Panc1 (cell line): ENCODE measurements around the gene AKAP13. TPM values are rescaled to one million over a fixed set of nuclear protein-coding genes. Genes with fewer than 3 reads are reported as not detected.

Experiments used
- ATAC-seq: fragments of 200-7000 bp; cut with Tn5 transposase; 2 replicates; pipeline ENCODE4 v1.9.1; 2020; ENCODE audit warnings: mild to moderate bottlenecking, moderate library complexity
- BruUV-seq: library from RNA; stranded (reverse); fragments of 400-500 nt; replicated peaks from 2 replicates; lab custom pipeline; 2021; lab: Mats Ljungman, UMichigan
- CTCF ChIA-PET: fragments of 300-600 bp; sonication (Branson Sonifier 250); formaldehyde crosslinking; loops from one replicate; lab custom pipeline; 2022; ENCODE audit warnings: antibody characterized with exemption; lab: Charles Lee
- POLR2A ChIA-PET: fragments of 300-600 bp; sonication (Branson Sonifier 250); formaldehyde crosslinking; loops from one replicate; lab custom pipeline; 2022; ENCODE audit warnings: antibody characterized with exemption; lab: Charles Lee
- DNase-seq: peaks from one replicate; pipeline ENCODE4 v3.0.0-alpha.2; 2010; ENCODE audit warnings: low read depth, low spot score
- H3K27ac ChIP-seq: 2 replicates; pipeline ENCODE4 v1.5.1; 2011; ENCODE audit warnings: mild to moderate bottlenecking, low read length, inconsistent platforms
- H3K27me3 ChIP-seq: fragments of 200-500 bp; sonication (Bioruptor generic); 2 replicates; pipeline ENCODE4 v1.6.0; 2014; ENCODE audit warnings: low read length, inconsistent platforms; ENCODE audit not compliant: control insufficient read depth, insufficient read depth
- H3K36me3 ChIP-seq: fragments of 200-500 bp; sonication (Bioruptor generic); 2 replicates; pipeline ENCODE4 v1.5.1; 2014; ENCODE audit warnings: inconsistent platforms, mild to moderate bottlenecking, low read length, moderate library complexity; ENCODE audit not compliant: control insufficient read depth, insufficient read depth
- H3K4me1 ChIP-seq: 2 replicates; pipeline ENCODE4 v1.5.1; 2011; ENCODE audit warnings: inconsistent platforms, mild to moderate bottlenecking, low read length, moderate library complexity; ENCODE audit not compliant: control insufficient read depth, insufficient read depth
- H3K4me3 ChIP-seq, 2 experiments: 2 replicates each; pipeline ENCODE4 v1.5.1; 2011 to 2012; ENCODE audit warnings: low read depth in 2 of 2, low read length in 2 of 2, mild to moderate bottlenecking in 2 of 2, inconsistent platforms in 1 of 2, moderate library complexity in 1 of 2
- H3K9me3 ChIP-seq: fragments of 200-500 bp; sonication (Bioruptor generic); 2 replicates; pipeline ENCODE4 v1.5.1; 2014; ENCODE audit warnings: low read depth, mild to moderate bottlenecking, inconsistent platforms, low read length, moderate library complexity; ENCODE audit not compliant: control insufficient read depth, insufficient read depth
- CTCF ChIP-seq: fragments of 450-650 bp; IDR thresholded peaks from 2 replicates; pipeline ENCODE4 v1.5.1; 2017; ENCODE audit warnings: mild to moderate bottlenecking
- POLR2AphosphoS5 ChIP-seq: IDR thresholded peaks from 2 replicates; pipeline ENCODE4 v1.6.1; 2012; ENCODE audit warnings: mild to moderate bottlenecking, low read depth, low read length, moderate library complexity
- SIN3A ChIP-seq: IDR thresholded peaks from 2 replicates; pipeline ENCODE4 v1.6.1; 2012; ENCODE audit warnings: low read depth, mild to moderate bottlenecking, low read length, moderate library complexity, borderline replicate concordance; ENCODE audit not compliant: insufficient read depth
- TCF7L2 ChIP-seq: IDR thresholded peaks from 2 replicates; pipeline ENCODE4 v1.6.1; 2011; ENCODE audit warnings: mild to moderate bottlenecking, low read depth, low read length, inconsistent platforms
- in situ Hi-C: cut with HindIII; loops from 2 replicates; pipeline ENCODE4 v1.10.0; 2016; ENCODE audit warnings: low sequenced_read_pairs, low pct_unique_long_range_greater_than_20kb
- intact Hi-C: fragments of 100-400 bp; cut with micrococcal nuclease; formaldehyde crosslinking; loops from one replicate; pipeline ENCODE4 v1.10.0; 2022; ENCODE audit not compliant: unreplicated experiment
- total RNA-seq: library from RNA; stranded (reverse); gene quantifications from one replicate; pipeline ENCODE4 v1.2.1, GENCODE V29; 2021; ENCODE audit not compliant: unreplicated experiment
- TF ChIP-seq, protein P1 (sequence below), 2 experiments: IDR thresholded peaks; 2 replicates each; pipeline ENCODE4 v1.6.1; 2011 to 2012; ENCODE audit warnings: low read depth in 2 of 2, control low read depth in 1 of 2, low read length in 1 of 2, mild to moderate bottlenecking in 1 of 2, moderate library complexity in 1 of 2; ENCODE audit not compliant: insufficient read depth in 1 of 2

AKAP13 gene
- total RNA-seq, 1 experiment from 2014 or later, result 94.2 TPM

DNA sequence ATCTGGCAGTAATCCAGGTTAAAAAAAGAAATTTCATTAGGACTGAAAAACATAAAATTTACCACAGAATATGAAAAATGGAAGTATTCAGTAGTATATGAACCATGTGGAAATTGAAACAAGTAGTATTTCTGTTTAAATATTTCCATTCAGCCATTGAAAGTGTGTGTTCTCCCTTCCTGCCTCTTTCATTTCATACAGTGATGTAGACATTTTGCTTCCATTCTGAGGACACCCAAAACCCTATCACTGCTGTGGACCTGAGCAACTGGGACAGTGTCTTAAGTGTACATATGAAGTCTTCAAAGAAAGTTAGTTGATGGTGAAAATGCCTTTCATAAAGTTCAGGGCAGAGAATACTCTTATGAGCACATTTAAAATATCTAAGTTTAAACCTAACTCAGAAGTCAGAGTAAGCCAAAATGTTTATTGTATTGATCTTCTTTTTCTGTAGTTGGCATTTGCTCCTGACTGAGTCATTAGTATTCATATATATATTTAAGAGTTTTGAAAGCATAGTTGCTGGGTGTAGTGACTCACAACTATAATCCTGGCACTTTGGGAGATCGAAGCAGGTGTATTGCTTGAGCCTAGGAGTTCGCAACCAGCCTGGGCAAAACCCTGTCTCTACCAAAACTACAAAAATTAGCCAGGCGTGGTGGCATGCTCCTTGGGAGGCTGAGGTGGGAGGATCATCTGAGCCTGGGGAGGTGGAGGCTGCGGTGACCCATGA lies 215.6 kb downstream of the AKAP13 start:
- H3K4me3 ChIP-seq, result no peak overlapping the region
- no peaks in the 10 kb centered on the region for H3K36me3 ChIP-seq
- BruUV-seq, result no TSS peak
- ATAC-seq (no peak), DNase-seq (no peak)
- in situ Hi-C loops, result no loop called here
- H3K4me1 ChIP-seq, result no peaks in the 10 kb centered on the region
- H3K27me3 ChIP-seq, result no peaks in the 10 kb centered on the region
- H3K9me3 ChIP-seq, result no peaks in the 10 kb centered on the region
- CTCF ChIA-PET, result no interaction called here
- POLR2A ChIA-PET, result no interaction called here
- TF ChIP-seq CTCF, result no peak
- TF ChIP-seq, protein P1, sequence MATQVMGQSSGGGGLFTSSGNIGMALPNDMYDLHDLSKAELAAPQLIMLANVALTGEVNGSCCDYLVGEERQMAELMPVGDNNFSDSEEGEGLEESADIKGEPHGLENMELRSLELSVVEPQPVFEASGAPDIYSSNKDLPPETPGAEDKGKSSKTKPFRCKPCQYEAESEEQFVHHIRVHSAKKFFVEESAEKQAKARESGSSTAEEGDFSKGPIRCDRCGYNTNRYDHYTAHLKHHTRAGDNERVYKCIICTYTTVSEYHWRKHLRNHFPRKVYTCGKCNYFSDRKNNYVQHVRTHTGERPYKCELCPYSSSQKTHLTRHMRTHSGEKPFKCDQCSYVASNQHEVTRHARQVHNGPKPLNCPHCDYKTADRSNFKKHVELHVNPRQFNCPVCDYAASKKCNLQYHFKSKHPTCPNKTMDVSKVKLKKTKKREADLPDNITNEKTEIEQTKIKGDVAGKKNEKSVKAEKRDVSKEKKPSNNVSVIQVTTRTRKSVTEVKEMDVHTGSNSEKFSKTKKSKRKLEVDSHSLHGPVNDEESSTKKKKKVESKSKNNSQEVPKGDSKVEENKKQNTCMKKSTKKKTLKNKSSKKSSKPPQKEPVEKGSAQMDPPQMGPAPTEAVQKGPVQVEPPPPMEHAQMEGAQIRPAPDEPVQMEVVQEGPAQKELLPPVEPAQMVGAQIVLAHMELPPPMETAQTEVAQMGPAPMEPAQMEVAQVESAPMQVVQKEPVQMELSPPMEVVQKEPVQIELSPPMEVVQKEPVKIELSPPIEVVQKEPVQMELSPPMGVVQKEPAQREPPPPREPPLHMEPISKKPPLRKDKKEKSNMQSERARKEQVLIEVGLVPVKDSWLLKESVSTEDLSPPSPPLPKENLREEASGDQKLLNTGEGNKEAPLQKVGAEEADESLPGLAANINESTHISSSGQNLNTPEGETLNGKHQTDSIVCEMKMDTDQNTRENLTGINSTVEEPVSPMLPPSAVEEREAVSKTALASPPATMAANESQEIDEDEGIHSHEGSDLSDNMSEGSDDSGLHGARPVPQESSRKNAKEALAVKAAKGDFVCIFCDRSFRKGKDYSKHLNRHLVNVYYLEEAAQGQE (IDR thresholded peaks at IDR 0.05; ENCODE audit: insufficient read depth in 1 of 2, low read depth in 2 of 2, low read length in 1 of 2), result no peak
- TF ChIP-seq POLR2AphosphoS5, result no peak
- no peak for TF ChIP-seq SIN3A
- no peak for TF ChIP-seq TCF7L2
- H3K27ac ChIP-seq, result no peak overlapping the region
- intact Hi-C loops, result no loop called here

DNA sequence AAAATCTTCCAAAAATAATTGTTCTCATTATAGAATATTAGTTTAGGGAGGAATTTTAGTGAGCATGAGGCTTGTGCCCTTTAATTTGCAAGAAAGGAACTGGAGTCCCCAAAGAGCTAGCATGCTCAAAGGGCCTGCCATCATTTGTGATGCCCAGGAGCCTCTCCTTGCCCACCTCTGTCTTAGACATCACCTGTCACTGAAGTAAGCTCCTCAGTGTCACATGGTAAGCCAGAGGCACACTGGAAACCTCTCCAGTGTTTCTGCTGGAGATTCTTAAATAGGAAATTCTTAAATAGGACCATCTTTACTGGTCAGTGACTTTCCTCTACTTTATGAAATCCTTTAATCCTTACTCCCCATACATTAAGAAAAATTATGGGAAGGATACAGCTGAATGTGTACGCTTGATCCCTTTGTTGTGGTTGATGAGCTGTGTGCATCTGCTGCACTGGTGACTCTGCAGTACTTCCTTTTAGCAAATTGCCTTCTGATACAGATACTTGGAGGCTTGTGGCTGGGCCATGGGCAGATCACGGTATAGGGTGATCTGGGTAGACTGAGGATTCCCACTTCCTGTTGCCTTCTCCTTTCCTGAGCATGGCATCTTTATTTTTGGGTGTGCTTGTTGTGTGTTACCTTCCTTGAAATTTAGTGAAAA lies 216.9 kb downstream of the AKAP13 start:
- no TSS peak for BruUV-seq
- CTCF ChIA-PET, result no interaction called here
- Histone ChIP-seq H3K27me3 (no peaks in the 10 kb centered on the region), H3K36me3 (no peaks in the 10 kb centered on the region), H3K4me1 (no peaks in the 10 kb centered on the region), H3K4me3 (no peak overlapping the region), H3K9me3 (no peaks in the 10 kb centered on the region), H3K27ac (no peak overlapping the region)
- DNase-seq, result no peak
- in situ Hi-C loops, result no loop called here
- intact Hi-C loops, result no loop called here
- ATAC-seq, result no peak
- TF ChIP-seq POLR2AphosphoS5 (no peak), SIN3A (no peak), CTCF (no peak), TCF7L2 (no peak)
- TF ChIP-seq, protein P1 (IDR thresholded peaks at IDR 0.05; ENCODE audit: insufficient read depth in 1 of 2, low read depth in 2 of 2, low read length in 1 of 2), result no peak
- POLR2A ChIA-PET, result no interaction called here
